Neural progenitor cell (in vitro differentiated cells): ENCODE results near the gene RASGRF2.

Experiments
- CTCF ChIP-seq: fragments of 200-600 bp; sonication (generic); IDR thresholded peaks from 2 replicates; pipeline ENCODE4 v1.5.1; 2017; ENCODE audit warnings: antibody characterized with exemption, mild to moderate bottlenecking
- EZH2 ChIP-seq: fragments of 200-600 bp; sonication (generic); IDR thresholded peaks from 2 replicates; pipeline ENCODE4 v1.6.1; 2017; ENCODE audit warnings: antibody characterized with exemption, mild to moderate bottlenecking, moderate library complexity

GRCh38 chr5:81023261-81023970 is 63.3 kb downstream of the RASGRF2 start:
- TF ChIP-seq CTCF, result no peak
- no peak for TF ChIP-seq EZH2
